ENCODE results near the gene TRANK1. TPM values are rescaled to one million over a fixed set of nuclear protein-coding genes. Genes with fewer than 3 reads are reported as not detected.

TRANK1 gene
- total RNA-seq, 4 donors from 2014 or later: 2.5 to 4.8 (median 3.7) TPM

GRCh38 chr3:36843065-36844051 lies 101.5 kb downstream of the TRANK1 start:
- H3K4me1 ChIP-seq: no peaks in the 10 kb centered on the region
- no peak for TF ChIP-seq EP300 (IDR thresholded peaks at IDR 0.05)
- TF ChIP-seq POLR2AphosphoS5 (IDR thresholded peaks at IDR 0.05): no peak
- peak in 1 of 2 donors; percentile 47 for TF ChIP-seq CTCF (IDR thresholded peaks at IDR 0.05)
- no peak for TF ChIP-seq POLR2A (IDR thresholded peaks at IDR 0.05)
- 57% methylated on average over 4 of the region's 4 CpGs for WGBS
- peaks cover 54% of the 10 kb centered on the region for H3K36me3 ChIP-seq
- H3K4me3 ChIP-seq: no peak overlapping the region
- H3K27me3 ChIP-seq: no peaks in the 10 kb centered on the region
- H3K9me3 ChIP-seq: no peaks in the 10 kb centered on the region
- no peak for DNase-seq (ENCODE audit: low spot score in 2 of 2)
- no peak overlapping the region for H3K27ac ChIP-seq

GRCh38 chr3:36842275-36842674 lies 102.6 kb downstream of the TRANK1 start:
- TF ChIP-seq POLR2AphosphoS5 (IDR thresholded peaks at IDR 0.05): no peak
- no peak for TF ChIP-seq CTCF (IDR thresholded peaks at IDR 0.05)
- TF ChIP-seq POLR2A (IDR thresholded peaks at IDR 0.05): no peak
- no peak for TF ChIP-seq EP300 (IDR thresholded peaks at IDR 0.05)
- Histone ChIP-seq H3K36me3 (peaks cover 63% of the 10 kb centered on the region), H3K4me3 (no peak overlapping the region), H3K4me1 (no peaks in the 10 kb centered on the region), H3K27me3 (no peaks in the 10 kb centered on the region), H3K9me3 (no peaks in the 10 kb centered on the region), H3K27ac (no peak overlapping the region)
- no peak for DNase-seq (ENCODE audit: low spot score in 2 of 2)
- WGBS: 96% methylated on average over 5 of the region's 5 CpGs

GRCh38 chr3:36840453-36840921 lies 104.4 kb downstream of the TRANK1 start:
- DNase-seq (ENCODE audit: low spot score in 2 of 2): no peak
- TF ChIP-seq CTCF (IDR thresholded peaks at IDR 0.05) (no peak), EP300 (IDR thresholded peaks at IDR 0.05) (no peak), POLR2AphosphoS5 (IDR thresholded peaks at IDR 0.05) (no peak), POLR2A (IDR thresholded peaks at IDR 0.05) (no peak)
- 83% methylated on average over 5 of the region's 5 CpGs for WGBS

GRCh38 chr3:36837089-36837488 lies 107.8 kb downstream of the TRANK1 start:
- DNase-seq (ENCODE audit: low spot score in 2 of 2): no peak
- Histone ChIP-seq H3K9me3 (no peaks in the 10 kb centered on the region), H3K4me3 (no peak overlapping the region), H3K27me3 (no peaks in the 10 kb centered on the region), H3K27ac (no peak overlapping the region), H3K4me1 (no peaks in the 10 kb centered on the region), H3K36me3 (peaks cover 47% of the 10 kb centered on the region)
- TF ChIP-seq EP300 (IDR thresholded peaks at IDR 0.05) (no peak), CTCF (IDR thresholded peaks at IDR 0.05) (no peak)
- WGBS: 55% methylated on average over 3 of the region's 3 CpGs

More at GRCh38 chr3:36840453-36840921, 104.4 kb downstream of the TRANK1 start:
- no peaks in the 10 kb centered on the region for H3K4me1 ChIP-seq
- H3K27ac ChIP-seq: no peak overlapping the region
- H3K36me3 ChIP-seq: peaks cover 53% of the 10 kb centered on the region
- no peak overlapping the region for H3K4me3 ChIP-seq
- no peaks in the 10 kb centered on the region for H3K27me3 ChIP-seq
- no peaks in the 10 kb centered on the region for H3K9me3 ChIP-seq

GRCh38 chr3:36833160-36833814 lies 111.6 kb downstream of the TRANK1 start:
- DNase-seq (ENCODE audit: low spot score in 2 of 2): no peak
- peaks cover 53% of the 10 kb centered on the region for H3K36me3 ChIP-seq

More at GRCh38 chr3:36833160-36833814, 111.6 kb downstream of the TRANK1 start:
- H3K27ac ChIP-seq: no peak overlapping the region
- no peak overlapping the region for H3K4me3 ChIP-seq
- no peaks in the 10 kb centered on the region for H3K27me3 ChIP-seq
- H3K4me1 ChIP-seq: no peaks in the 10 kb centered on the region
- no peaks in the 10 kb centered on the region for H3K9me3 ChIP-seq
- 100% methylated on average over 4 of the region's 10 CpGs for WGBS
- no peak for TF ChIP-seq CTCF (IDR thresholded peaks at IDR 0.05)
- no peak for TF ChIP-seq POLR2AphosphoS5 (IDR thresholded peaks at IDR 0.05)
- TF ChIP-seq EP300 (IDR thresholded peaks at IDR 0.05): no peak
- no peak for TF ChIP-seq POLR2A (IDR thresholded peaks at IDR 0.05)

Measured in suprapubic skin (tissue), 4 donors.